HG03575 (cell line): ENCODE results near the gene FOXE1.

Experiments used
- ATAC-seq: cut with Tn5 transposase; IDR thresholded peaks from one replicate; pipeline ENCODE4 v1.9.1; 2021; ENCODE audit not compliant: unreplicated experiment, insufficient number of reproducible peaks, low FRiP score; ENCODE audit errors: extremely low read depth

The FOXE1 gene

DNA sequence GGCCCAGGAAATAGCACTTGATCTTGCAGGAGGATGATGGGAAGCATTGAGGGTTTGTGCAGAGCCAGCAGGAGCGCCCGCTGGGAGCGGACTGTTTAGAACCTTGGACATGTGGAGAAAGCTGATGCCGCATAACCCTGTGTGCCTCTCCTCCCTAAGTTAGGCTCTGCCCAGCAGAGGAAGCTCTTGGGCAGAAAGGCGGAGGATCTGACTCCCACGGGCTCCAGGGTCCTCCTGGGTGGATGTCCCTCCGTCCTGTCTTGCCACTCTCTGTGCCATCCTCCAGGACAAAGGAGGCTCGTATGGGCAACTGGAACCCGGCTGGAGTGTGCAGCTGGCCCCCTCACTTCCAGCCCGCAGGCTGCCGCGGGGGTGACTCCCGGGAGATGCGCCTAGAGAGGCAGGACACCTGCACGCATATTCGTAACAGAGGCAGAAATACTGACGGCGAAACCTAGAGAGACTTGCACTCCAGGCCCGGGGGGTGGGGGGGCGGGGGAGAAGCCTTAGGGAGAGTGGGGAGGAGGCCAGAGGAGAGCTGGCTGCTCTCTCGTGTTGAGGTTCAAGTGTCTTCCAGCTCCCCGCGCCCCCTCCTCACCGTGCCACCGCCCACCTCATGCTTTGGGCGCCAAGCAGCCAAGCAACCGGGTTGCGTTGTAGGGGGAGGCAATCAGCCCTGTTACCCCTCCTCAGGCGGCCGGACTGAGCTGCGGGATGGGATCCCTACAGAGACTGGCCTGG lies 5.4 kb upstream of the FOXE1 start:
- no peak for ATAC-seq

DNA sequence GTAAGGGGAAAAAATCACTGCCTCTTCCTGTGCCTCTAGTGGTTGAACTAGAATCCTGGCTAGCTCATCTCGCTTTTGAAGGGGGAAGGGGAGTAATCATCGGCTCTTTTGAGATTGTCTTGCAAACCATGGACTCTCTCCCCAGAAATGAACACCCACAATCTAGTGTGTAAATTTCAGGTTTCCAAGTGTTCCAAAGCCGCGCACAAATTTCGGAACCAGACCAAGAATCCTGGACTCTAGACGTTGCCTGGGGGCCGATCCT lies 4.9 kb upstream of the FOXE1 start:
- ATAC-seq, result no peak

DNA sequence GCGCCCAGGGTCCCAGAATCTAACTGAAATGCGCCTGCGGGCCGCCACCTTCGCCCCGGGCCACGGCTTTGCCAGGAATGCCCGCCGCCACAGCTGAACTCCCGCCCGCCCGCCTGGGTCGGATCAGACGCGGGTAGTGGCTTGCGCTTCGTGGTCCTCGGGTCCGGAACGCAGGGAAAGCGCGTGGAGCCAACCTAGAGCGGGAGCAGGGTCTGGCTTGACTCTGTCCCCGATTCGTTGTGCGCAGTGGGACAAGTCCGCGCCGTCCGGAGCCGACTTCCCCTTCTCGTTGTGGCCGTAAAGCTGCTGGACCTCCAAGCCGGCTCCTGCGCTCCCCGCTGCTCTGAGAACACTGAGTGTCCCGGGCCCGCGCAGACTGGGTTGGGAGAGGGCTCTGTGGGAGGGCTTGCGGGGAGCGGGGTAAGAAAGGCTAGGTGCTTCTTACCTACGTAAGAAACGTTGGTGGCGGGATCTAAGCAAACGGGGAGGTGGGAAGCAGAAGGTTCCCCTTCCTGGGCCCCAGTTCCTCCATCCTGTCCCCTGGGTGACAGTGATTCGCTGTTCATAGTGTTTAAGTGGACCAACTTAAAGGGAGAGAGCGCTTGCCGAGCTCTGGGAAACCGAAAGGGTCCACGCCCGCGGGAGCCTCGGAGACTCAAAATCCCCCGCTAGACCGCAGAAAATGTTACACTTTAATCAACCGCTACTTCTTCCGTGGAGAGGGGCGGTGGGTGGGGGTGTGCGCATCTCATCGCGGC lies 4.4 kb upstream of the FOXE1 start:
- no peak for ATAC-seq

DNA sequence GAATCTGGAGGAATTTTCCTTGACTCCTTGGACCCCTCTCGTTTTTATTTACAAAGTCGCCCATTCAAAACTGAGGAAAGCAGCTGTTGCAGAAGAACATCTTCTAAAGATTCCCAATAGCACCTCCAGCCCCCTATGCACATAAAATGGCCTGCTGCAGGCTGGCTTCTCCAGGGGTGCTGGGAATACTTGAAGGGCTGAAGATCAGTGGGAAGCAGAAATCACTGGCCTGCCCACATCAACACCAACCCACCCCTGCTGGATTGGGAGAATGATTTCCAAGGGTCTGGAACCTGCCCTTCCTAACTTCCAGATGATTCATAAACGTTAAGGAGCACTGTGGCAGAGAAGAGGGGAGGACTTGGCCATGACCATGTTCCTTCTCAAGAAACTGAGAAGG lies 3.0 kb upstream of the FOXE1 start:
- ATAC-seq, result no peak

DNA sequence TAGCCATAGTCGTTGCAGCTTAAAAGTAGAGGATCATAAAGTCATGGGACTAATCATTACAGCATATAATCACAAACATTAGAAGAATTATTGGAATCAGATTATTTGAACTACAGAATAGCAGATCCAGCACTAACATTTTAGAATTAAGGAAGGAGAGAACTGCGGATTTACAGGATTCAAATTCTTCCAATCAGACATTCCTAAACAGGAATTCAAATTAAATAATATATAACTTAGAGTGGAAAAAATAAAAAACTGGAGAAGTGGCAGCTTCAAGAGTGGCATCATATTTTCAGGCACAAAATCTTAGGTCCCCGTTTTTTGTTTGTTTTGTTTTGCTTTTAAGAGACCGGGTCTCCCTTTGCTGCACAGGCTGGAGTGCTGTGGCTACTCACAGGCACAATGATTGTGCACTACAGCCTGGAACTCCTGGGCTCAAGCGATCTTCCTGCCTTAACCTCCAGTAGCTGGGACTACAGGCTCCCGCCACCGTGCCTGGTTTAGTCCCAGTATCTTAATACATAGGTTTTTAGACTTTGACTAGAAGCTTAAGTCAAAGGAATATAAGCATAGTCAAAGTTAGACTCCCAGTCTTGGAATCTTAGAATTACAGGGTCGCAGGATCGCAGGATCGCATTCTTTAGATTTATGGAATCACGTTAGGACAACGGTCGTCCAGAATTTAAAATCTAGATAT lies 2.1 kb upstream of the FOXE1 start:
- no peak for ATAC-seq

DNA sequence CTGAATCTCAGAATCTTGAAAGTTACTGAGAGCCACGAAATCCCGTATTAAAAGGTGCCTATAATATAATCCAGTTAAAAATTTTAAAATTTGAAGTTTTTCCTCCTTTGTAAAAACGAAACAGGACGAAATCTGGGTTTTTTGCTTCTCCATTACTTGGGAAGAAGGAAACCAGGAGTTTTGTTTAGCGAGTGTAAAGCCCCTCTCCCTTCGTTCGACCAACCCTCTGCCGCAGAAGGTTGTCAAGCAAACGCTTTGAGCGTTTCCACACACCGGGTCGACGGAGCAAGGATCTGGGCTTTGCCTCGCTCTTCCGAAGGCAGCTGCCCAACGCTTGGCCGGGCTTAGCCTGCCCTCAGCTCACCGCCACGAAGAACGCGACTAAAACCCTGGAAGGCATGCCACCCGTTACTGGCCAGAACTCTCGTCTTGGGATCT lies 1.6 kb upstream of the FOXE1 start:
- ATAC-seq, result no peak

DNA sequence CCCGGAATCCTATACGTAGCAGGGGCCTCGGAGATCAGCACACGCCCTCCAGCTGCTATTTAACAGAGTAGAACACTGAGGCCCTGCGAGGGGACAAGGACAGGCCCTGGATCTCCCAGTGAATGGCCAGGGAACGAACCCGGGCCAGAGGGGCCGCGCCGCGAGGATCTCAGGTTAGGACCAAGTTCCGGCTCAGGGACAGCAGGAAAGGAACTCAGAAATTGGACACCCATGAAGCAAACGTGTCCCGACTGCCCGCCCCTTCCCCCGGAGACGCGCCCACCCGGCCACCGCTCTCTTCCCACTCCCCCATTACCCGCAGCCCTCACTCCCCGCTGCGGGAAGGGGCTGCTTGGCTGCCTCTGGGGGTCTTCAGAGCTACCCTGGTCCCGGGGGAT lies 1.0 kb upstream of the FOXE1 start:
- ATAC-seq, result no peak

DNA sequence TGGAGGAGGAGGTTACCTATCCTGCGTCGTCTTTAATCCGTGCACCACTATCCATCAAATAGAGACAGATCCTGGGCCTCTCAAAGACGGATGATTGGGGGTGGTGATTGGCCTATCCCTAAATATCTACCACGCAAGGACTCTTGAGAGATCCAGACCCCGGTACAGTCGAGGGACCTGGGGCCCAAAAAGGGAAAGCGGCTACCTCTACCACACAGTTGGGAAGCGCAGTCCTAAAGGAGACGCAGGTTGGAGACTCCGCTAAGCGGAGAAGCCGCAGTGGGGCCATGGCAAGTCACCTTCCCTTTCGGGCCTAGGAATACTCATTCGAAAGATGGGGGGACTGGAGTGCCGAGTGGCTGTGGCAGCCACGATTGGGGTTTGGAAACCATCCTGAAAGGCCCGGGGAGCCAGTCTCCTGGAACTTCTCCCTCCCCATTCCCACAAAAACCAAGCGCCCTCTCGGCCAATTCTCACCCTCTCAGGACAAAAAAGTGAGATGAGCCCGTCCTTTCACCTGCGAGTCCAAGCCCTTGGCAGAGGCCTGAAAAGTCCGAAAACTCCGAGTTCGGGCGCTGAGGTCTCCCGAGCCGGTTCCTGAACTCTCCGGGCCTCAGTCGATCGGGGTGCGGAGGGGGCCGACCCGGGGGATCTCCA lies 499 bp upstream of the FOXE1 start:
- no peak for ATAC-seq

DNA sequence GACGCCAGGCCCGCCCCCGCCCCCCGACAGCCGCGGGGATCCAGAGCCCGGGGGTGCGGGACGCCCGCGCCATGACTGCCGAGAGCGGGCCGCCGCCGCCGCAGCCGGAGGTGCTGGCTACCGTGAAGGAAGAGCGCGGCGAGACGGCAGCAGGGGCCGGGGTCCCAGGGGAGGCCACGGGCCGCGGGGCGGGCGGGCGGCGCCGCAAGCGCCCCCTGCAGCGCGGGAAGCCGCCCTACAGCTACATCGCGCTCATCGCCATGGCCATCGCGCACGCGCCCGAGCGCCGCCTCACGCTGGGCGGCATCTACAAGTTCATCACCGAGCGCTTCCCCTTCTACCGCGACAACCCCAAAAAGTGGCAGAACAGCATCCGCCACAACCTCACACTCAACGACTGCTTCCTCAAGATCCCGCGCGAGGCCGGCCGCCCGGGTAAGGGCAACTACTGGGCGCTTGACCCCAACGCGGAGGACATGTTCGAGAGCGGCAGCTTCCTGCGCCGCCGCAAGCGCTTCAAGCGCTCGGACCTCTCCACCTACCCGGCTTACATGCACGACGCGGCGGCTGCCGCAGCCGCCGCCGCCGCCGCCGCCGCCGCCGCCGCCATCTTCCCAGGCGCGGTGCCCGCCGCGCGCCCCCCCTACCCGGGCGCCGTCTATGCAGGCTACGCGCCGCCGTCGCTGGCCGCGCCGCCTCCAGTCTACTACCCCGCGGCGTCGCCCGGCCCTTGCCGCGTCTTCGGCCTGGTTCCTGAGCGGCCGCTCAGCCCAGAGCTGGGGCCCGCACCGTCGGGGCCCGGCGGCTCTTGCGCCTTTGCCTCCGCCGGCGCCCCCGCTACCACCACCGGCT lies 1.0 kb downstream of the FOXE1 start:
- no peak for ATAC-seq

DNA sequence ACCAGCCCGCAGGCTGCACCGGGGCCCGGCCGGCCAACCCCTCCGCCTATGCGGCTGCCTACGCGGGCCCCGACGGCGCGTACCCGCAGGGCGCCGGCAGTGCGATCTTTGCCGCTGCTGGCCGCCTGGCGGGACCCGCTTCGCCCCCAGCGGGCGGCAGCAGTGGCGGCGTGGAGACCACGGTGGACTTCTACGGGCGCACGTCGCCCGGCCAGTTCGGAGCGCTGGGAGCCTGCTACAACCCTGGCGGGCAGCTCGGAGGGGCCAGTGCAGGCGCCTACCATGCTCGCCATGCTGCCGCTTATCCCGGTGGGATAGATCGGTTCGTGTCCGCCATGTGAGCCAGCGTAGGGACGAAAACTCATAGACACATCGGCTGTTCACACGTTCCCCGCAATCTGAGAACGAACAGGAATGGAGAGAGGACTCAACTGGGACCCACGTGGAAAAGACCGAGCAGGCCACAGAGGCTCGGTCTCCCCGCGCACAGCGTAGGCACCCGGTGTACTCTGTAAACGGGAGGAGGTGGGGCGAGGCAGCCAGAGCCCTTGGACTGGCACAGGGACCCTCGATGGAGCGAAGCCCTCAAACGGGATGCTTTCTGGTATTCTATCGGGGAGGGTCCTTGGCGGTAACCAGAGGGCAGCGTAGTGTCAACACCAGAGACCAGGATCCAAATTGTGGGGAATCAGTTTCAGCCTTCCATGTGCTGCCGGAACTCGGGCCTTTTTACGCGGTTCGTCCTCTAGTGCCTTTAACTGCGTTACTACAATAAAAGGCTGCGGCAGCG lies 1.9 kb downstream of the FOXE1 start:
- no peak for ATAC-seq

DNA sequence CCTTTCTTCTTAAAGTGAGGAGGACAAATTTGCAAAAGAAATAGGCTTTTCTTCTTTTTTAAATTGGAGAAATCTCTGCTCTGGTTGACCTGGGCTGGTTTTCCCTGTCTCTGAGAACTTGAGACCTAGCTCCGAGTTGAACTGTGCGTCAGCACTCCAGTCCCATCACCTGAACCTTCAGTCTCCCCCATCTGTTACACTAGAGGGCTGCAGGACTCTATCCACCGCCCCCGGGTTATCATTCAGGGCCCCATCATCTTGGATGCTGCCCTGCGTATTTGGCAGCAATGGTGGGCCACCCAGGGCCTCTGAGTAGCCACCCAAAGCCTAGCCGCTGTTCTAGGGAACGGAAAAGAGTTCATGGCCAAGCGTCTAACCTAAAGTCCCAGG lies 2.5 kb downstream of the FOXE1 start:
- ATAC-seq, result no peak

DNA sequence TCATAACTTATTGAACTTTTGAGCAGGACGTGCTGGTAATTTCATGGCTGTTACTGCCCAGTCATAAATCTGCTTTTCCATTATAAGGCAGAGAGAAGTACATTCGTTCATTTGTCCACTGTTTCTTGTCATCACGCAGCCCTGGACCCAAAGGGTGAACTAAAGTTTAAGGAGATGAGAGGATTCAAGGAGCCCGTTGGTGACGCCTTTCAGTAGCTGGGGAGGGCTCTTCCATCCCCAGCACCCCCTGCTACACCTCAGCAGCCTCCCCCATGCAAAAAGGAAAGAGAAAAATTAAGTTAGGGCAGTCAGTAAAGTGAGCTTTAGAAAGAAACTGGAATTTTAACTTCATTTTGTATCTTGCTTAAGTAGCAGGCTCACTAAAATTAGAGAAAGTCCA lies 2.9 kb downstream of the FOXE1 start:
- no peak for ATAC-seq

DNA sequence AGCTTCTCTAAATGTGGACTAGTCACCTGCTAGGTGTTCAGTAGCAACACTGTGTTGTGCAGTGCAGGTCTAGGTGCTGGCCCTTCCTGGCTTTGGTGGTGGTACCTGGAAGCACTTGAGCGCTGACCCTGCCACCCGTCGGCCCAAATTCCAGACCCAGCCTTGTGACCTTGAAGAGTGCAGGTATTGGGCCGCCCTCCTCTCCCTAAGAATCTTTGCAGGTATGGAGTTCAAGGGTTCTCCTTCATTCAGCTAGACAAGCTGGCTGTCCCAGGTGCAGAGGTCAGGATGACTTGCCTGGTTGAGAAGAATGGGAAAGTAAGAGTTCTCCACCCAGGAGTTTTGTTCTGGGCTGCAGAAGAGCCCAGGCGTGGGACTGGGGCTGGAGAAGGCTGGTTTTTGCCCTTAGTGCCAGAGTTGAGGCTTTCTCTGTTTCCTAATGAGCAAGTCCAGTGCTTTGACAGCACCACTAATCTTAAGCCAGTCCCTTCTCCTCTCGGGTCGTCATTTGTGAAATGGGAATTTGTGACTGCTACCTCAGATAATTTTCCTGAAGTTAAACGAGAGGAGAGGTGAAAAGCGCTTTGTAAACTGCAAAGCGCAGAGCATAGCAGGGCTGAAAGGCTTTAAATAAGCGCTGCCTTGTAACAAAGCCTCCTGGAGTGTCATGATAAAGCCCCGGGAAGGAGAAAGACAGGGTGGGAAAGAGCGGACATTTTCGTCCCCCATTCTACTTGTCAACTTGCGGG lies 4.0 kb downstream of the FOXE1 start:
- ATAC-seq, result no peak

DNA sequence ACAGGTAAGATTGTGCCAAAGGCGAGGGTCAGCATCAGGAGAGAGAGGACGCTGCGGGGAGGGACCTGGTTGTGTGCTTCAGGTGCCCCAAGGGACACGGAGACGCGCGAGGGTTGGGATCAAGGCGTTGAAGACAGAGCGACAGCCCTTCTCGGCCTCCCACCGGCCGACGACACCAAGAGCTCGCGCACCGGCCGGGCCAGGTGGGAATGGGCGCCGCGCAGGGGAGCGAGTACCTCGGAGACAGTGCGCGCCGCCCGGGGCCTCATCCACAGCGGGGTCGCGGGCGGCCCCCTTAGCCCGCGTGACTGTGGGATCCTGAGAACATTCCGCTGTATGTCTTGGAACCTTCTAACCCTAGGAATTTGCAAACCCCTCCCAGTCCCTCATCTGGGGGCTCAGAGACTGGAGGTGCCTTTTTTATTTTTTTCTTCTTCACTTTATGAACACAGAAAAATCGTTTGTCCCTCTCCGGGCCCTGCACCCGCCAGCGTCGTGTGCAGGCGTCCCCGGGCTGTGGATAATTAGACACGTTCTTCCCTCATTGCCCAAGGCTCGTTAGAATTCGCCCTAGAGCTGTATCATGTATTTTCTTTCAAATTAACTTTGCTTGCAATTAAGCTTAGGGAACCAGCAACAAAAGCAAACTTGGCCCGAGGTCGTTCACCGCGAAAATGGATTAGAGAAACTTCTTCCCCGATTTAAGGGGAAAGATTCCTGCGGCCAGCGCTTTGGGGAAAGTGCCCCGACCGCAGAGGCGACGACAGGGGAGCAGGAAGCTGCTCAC lies 4.8 kb downstream of the FOXE1 start:
- no peak for ATAC-seq

DNA sequence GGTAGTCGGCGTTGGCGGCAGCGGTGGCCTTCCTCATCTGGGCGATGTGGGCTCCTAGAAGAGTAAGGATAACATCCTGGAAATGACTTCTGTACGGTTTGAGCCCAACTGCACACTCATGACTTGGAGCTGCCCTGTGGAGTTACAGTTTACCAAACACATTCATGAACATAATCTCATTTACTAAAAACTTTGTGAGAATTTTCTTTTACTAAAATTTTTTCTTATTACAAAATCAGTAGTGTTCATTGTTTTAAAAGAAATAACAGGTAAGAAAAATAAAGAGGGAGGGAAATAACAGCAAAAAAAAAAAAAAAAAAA lies 5.3 kb downstream of the FOXE1 start:
- no peak for ATAC-seq

DNA sequence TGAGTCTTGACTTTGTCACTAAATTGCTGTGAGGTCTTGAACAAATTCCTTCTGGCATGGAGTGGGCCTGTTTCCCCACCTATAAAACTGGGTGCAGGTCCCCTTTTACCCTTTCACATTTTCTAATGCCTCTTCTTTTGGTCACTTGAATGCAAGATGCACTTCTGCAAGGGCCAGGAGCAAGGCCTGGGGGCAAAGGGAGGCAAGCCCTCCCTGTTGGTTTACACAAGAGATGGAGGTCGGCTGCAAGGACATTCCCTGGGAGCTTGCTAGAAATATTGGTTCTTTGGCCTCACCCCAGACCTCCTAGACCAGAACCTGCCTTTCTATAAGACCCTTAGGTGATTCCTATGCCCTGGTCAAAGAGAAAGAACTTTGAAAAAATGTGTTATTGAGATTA lies 5.8 kb downstream of the FOXE1 start:
- ATAC-seq, result no peak

DNA sequence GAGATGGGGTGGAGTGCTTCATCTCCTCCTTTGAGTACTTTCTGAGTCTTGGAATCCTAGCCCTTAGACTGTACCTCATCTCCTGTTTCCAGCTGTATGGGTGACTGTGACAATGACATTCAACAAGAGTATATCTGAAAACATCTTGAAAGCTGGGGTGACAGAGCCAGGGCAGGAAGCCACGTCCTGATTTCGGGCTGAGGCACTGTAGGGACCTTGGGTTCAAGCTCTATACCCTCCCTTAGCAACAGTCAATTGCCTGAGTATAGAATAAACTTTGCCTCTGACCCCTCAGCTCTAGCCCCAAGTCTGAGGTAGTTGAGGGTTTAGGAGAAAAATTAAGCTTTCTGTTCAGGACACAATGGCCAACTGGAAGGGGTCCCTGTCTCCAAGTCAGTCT lies 6.3 kb downstream of the FOXE1 start:
- ATAC-seq, result no peak
